ENCODE results near the gene PPP3CA.

The PPP3CA gene

GRCh38 chr4:101119141-101119540 is 228.2 kb downstream of the PPP3CA start:
- H3K4me2 ChIP-seq, result no peak overlapping the region
- no peaks in the 10 kb centered on the region for H3K4me1 ChIP-seq (ENCODE audit: low read depth, poor library complexity, severe bottlenecking)
- H3K9ac ChIP-seq, result no peak overlapping the region
- H2AFZ ChIP-seq (ENCODE audit: low read depth), result no peak overlapping the region
- no peaks in the 10 kb centered on the region for H3K27me3 ChIP-seq (ENCODE audit: insufficient read depth, low read depth)
- no peak for TF ChIP-seq CTCF (conservative IDR thresholded peaks at IDR 0.05; ENCODE audit: low read depth, low read length)
- no peak overlapping the region for H3K27ac ChIP-seq
- H4K20me1 ChIP-seq (ENCODE audit: insufficient read depth), result no peaks in the 10 kb centered on the region
- H3K79me2 ChIP-seq (ENCODE audit: insufficient read depth, low read depth), result no peaks in the 10 kb centered on the region
- H3K4me3 ChIP-seq (IDR thresholded peaks at IDR 0.05; ENCODE audit: insufficient read depth, low read depth, low read length), result no peak overlapping the region
- no peaks in the 10 kb centered on the region for H3K36me3 ChIP-seq (ENCODE audit: insufficient read depth)

DNA sequence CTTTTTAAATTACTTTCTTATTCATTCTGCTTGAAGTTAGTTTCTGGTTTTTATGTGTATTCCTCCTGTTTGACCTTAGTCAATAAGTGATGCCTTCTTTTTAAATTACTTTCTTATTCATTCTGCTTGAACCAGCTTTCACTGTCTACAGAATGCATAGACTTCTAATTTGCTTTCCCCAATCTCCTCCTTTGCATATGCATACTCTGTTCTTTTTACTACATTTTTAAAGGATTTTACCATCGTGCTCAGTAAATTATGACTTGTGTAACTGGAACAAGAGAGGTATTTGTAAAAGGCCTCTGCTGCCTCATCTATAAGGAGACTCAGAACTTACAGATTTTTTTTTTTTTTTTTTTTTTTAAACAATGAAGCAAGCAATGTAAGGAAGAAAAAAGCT is 228.7 kb downstream of the PPP3CA start:
- Histone ChIP-seq H3K27ac (no peak overlapping the region), H3K4me2 (no peak overlapping the region), H3K9ac (no peak overlapping the region), H4K20me1 (ENCODE audit: insufficient read depth) (no peaks in the 10 kb centered on the region), H3K27me3 (ENCODE audit: insufficient read depth, low read depth) (no peaks in the 10 kb centered on the region), H3K4me1 (ENCODE audit: low read depth, poor library complexity, severe bottlenecking) (no peaks in the 10 kb centered on the region), H3K36me3 (ENCODE audit: insufficient read depth) (no peaks in the 10 kb centered on the region), H3K4me3 (IDR thresholded peaks at IDR 0.05; ENCODE audit: insufficient read depth, low read depth, low read length) (no peak overlapping the region), H3K79me2 (ENCODE audit: insufficient read depth, low read depth) (no peaks in the 10 kb centered on the region), H2AFZ (ENCODE audit: low read depth) (no peak overlapping the region)
- TF ChIP-seq CTCF (conservative IDR thresholded peaks at IDR 0.05; ENCODE audit: low read depth, low read length), result no peak

- Histone ChIP-seq H3K27me3 (ENCODE audit: insufficient read depth, low read depth) (no peaks in the 10 kb centered on the region), H4K20me1 (ENCODE audit: insufficient read depth) (no peaks in the 10 kb centered on the region), H3K9ac (no peak overlapping the region), H2AFZ (ENCODE audit: low read depth) (no peak overlapping the region), H3K27ac (no peak overlapping the region), H3K4me3 (IDR thresholded peaks at IDR 0.05; ENCODE audit: insufficient read depth, low read depth, low read length) (no peak overlapping the region), H3K4me2 (no peak overlapping the region), H3K79me2 (ENCODE audit: insufficient read depth, low read depth) (no peaks in the 10 kb centered on the region), H3K36me3 (ENCODE audit: insufficient read depth) (no peaks in the 10 kb centered on the region), H3K4me1 (ENCODE audit: low read depth, poor library complexity, severe bottlenecking) (no peaks in the 10 kb centered on the region)
- no peak for TF ChIP-seq CTCF (conservative IDR thresholded peaks at IDR 0.05; ENCODE audit: low read depth, low read length)
Observed at GRCh38 chr4:101115887-101116286, 231.4 kb downstream of the PPP3CA start.

DNA sequence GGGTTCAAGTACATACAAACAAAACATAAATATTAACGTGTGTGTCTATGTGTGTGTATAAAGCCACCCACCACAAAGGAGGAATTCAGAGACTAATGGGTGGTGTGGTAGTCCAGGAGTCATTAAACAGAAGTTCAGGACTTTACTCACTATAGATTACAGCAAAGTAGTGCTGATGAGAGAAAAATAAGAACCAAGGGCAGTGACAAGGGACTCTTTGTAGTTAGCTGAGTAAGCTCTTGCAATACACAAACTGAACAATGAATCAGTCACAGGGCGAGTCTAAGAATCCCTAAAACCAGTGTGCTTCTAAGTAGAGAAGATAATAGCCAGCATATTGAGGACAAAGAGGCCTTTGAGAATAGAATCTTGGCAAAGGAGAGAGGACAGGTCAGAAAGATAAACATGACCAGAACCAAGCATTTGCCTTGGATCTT is 232.4 kb downstream of the PPP3CA start:
- Histone ChIP-seq H4K20me1 (ENCODE audit: insufficient read depth) (no peaks in the 10 kb centered on the region), H3K36me3 (ENCODE audit: insufficient read depth) (no peaks in the 10 kb centered on the region), H3K9ac (no peak overlapping the region), H3K79me2 (ENCODE audit: insufficient read depth, low read depth) (no peaks in the 10 kb centered on the region), H2AFZ (ENCODE audit: low read depth) (no peak overlapping the region), H3K27ac (no peak overlapping the region), H3K4me3 (IDR thresholded peaks at IDR 0.05; ENCODE audit: insufficient read depth, low read depth, low read length) (no peak overlapping the region), H3K4me1 (ENCODE audit: low read depth, poor library complexity, severe bottlenecking) (no peaks in the 10 kb centered on the region), H3K27me3 (ENCODE audit: insufficient read depth, low read depth) (no peaks in the 10 kb centered on the region), H3K4me2 (no peak overlapping the region)
- no peak for TF ChIP-seq CTCF (conservative IDR thresholded peaks at IDR 0.05; ENCODE audit: low read depth, low read length)

Measured in KMS-11 (cell line).